Stimulated activated naive CD8-positive, alpha-beta T cell treated with anti-CD3 and anti-CD28 coated beads, Interleukin-15, Interleukin-2, amounts not matched to agents 100 ng/mL and 50 ng/mL, for 24 hours (primary cell): ENCODE measurements around the gene IL11.
"Not testable (repeated sequence)": the region's sequence is repeated elsewhere in the genome, so short reads cannot be mapped to it uniquely, and the experiment has no call there.

Experiments
- H3K27ac Mint-ChIP-seq: one replicate; pipeline ENCODE4 v1.8.0; 2021; ENCODE audit warnings: mild to moderate bottlenecking, mixed read lengths
- H3K27me3 Mint-ChIP-seq: one replicate; pipeline ENCODE4 v1.8.0; 2021; ENCODE audit warnings: mixed read lengths
- H3K36me3 Mint-ChIP-seq: one replicate; pipeline ENCODE4 v1.8.0; 2021; ENCODE audit warnings: low read depth, mixed read lengths
- H3K4me1 Mint-ChIP-seq: one replicate; pipeline ENCODE4 v1.8.0; 2021; ENCODE audit warnings: low read depth, mixed read lengths
- H3K4me3 Mint-ChIP-seq: one replicate; pipeline ENCODE4 v1.8.0; 2021; ENCODE audit warnings: mild to moderate bottlenecking, mixed read lengths
- H3K9me3 Mint-ChIP-seq: one replicate; pipeline ENCODE4 v1.8.0; 2021; ENCODE audit warnings: mixed read lengths

IL11 gene

GRCh38 chr19:55341171-55341588, 29.1 kb downstream of the IL11 start:
- Mint-ChIP-seq H3K4me1 (peaks cover 21% of the 10 kb centered on the region), H3K27ac (peak overlapping the region; percentile 26), H3K9me3 (no peaks in the 10 kb centered on the region), H3K27me3 (no peaks in the 10 kb centered on the region), H3K4me3 (peak overlapping the region; percentile 87), H3K36me3 (peaks cover 16% of the 10 kb centered on the region)

DNA sequence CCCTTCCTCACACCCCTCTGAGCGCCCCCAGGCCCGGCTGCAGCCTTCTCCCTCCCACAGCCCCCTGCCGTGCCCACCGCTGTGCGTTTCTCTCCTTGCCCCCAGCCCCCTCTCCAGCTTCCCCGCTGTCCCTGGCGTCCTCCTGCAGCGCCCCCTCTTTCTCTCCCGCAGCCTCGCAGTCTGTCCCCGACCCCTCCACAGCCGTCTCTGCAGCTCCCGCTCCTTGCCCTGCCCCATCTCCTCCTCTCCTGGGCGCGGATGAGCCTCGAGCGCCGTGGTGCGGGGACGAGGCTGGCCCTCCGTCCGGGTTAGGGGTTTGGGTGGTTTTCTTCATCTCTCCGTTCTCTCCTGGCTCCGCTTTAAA, 29.5 kb downstream of the IL11 start:
- H3K27me3 Mint-ChIP-seq = no peaks in the 10 kb centered on the region
- no peaks in the 10 kb centered on the region for H3K9me3 Mint-ChIP-seq
- peaks cover 21% of the 10 kb centered on the region for H3K4me1 Mint-ChIP-seq
- peaks cover 16% of the 10 kb centered on the region for H3K36me3 Mint-ChIP-seq
- H3K27ac Mint-ChIP-seq = peak overlapping the region; percentile 86
- peak overlapping the region; percentile 87 for H3K4me3 Mint-ChIP-seq

DNA sequence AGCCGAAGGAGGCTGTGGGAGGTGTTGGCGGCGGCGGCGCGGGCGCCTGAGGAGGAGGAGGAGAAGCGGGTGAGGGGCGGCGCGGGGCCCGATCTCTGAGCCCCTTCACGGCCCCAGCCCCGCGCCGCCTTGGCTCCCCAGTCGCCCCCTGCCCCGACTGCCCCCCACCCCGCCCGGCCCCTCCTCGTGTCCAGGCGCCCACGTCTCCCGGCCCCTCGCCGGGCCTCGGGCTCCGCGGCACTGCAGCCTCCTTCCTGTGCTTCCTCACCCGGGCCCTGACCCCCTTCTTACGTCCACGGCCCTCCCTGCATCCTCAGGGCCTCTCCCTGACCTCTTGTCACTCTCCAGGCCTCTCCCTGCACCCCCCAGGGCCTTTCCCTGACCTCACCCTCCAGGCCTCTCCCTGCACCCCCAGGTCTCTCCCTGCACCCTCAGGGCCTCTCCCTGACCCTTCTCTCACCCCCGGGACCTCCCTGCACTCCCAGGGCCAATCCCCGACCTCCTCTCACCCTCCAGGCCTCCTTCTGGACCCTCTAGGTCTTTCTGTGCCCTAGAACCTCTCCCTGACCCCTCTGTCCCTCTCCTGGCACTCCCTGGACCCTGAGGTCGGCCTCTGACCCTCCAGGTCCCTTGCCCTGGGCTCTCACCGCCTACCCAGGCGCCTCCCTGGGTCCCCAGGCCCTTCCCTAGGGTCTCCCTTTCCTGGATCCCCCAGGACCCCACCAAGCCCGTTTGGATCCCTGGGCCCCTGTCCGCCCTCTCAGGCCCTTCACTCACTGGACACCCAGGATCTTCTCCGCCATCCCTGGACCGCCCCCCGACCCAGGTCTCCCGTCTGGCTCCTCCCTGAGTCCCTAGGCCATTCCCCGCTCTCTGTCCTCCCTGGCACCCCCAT, 30.1 kb downstream of the IL11 start:
- Mint-ChIP-seq H3K27me3 (no peaks in the 10 kb centered on the region), H3K36me3 (peaks cover 11% of the 10 kb centered on the region), H3K9me3 (no peaks in the 10 kb centered on the region), H3K4me1 (peaks cover 21% of the 10 kb centered on the region), H3K27ac (peak overlapping the region; percentile 94), H3K4me3 (peak overlapping the region; percentile 87)

GRCh38 chr19:55339105-55339888, 31.0 kb downstream of the IL11 start, which contains the start of gene KMT5C:
KMT5C (plus strand) TSS chr19:55339876; CDS start chr19:55341937, 2,061 bp downstream.
- Mint-ChIP-seq H3K27ac (peak within 1 kb of the TSS; percentile 94), H3K27me3 (no peaks in the 10 kb centered on the region)

DNA sequence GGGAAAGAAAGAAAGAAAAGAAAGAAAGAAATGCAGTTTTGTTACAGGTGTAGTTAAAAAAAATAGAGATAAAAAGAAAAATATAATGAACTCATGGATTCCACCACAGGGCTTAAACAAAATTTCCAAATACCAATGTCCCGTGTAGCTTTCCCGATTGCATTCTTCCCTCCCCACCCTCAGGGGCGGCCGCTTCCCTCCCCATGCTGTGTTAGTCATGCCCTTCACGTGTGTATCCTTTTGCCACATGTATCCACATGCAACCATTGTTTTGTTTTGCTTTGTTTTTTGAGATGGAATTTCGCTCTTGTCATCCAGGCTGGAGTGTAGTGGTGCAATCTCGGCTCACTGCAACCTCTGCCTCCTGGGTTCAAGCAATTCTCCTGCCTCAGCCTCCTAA, 34.2 kb downstream of the IL11 start:
- Mint-ChIP-seq H3K27ac (no peak overlapping the region), H3K4me1 (peaks cover 15% of the 10 kb centered on the region), H3K9me3 (no peaks in the 10 kb centered on the region), H3K27me3 (peaks cover 6% of the 10 kb centered on the region), H3K4me3 (no peak overlapping the region), H3K36me3 (no peaks in the 10 kb centered on the region)

More at GRCh38 chr19:55339105-55339888, 31.0 kb downstream of the IL11 start, which contains the start of gene KMT5C:
- H3K4me3 Mint-ChIP-seq = peak within 1 kb of the TSS; percentile 87
- H3K36me3 Mint-ChIP-seq = peaks cover 7% of the 10 kb centered on the region
- H3K4me1 Mint-ChIP-seq = peaks cover 21% of the 10 kb centered on the region
- no peaks in the 10 kb centered on the region for H3K9me3 Mint-ChIP-seq

DNA sequence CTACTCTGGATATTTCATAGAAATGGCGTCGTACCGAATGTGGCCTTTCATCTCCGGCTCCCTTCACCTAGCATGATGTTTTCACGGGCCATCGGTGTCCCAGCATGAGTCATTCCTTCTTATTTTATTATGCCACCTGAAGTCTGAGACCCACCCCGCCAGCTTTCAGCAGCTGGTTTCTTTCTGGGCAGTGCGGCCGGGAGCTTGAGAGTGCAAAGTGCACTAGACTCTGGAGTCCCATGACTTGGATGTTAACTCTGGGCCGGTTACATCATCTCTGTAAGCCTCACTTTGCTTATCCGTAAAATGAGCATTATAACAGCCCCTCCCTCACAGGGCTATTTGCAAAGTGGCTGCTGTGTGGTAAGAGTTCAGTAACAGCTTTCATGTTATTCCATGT, 36.4 kb downstream of the IL11 start:
- H3K9me3 Mint-ChIP-seq = no peaks in the 10 kb centered on the region
- H3K36me3 Mint-ChIP-seq = no peaks in the 10 kb centered on the region
- H3K27ac Mint-ChIP-seq = no peak overlapping the region
- no peak overlapping the region for H3K4me3 Mint-ChIP-seq
- peaks cover 8% of the 10 kb centered on the region for H3K4me1 Mint-ChIP-seq
- H3K27me3 Mint-ChIP-seq = peaks cover 6% of the 10 kb centered on the region

DNA sequence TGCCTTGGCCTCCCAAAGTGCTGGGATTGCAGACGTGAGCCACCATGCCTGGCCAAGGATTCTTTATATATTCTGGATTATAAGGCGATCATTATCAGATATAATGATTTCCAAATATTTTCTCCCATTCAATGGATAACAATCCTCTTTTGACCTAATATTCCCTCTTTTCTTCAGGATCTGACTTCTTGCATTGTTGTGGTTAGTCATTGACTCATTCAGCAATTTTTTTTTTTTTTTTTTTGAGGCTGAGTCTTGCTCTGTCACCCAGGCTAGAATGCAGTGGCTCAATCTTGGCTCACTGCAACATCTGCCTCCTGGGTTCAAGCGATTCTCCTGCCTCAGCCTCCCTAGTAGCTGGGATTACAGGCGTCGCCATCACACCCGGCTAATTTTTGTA, 40.5 kb downstream of the IL11 start:
- not testable (repeated sequence) for H3K9me3 Mint-ChIP-seq, H3K27me3 Mint-ChIP-seq, H3K36me3 Mint-ChIP-seq, H3K27ac Mint-ChIP-seq, H3K4me3 Mint-ChIP-seq, H3K4me1 Mint-ChIP-seq

- not testable (repeated sequence) for H3K4me1 Mint-ChIP-seq, H3K36me3 Mint-ChIP-seq, H3K9me3 Mint-ChIP-seq
These were observed 41.4 kb downstream of the IL11 start for GRCh38 chr19:55328774-55329318.

GRCh38 chr19:55325172-55325571, 45.1 kb downstream of the IL11 start, which contains the start of gene TMEM150B:
TMEM150B (minus strand) TSS chr19:55325341; CDS start chr19:55321036, 4,305 bp downstream.
- Mint-ChIP-seq H3K27ac (no peak within 1 kb of the TSS), H3K9me3 (no peaks in the 10 kb centered on the region), H3K36me3 (no peaks in the 10 kb centered on the region), H3K4me1 (no peaks in the 10 kb centered on the region), H3K27me3 (peaks cover 4% of the 10 kb centered on the region), H3K4me3 (no peak within 1 kb of the TSS)

More at GRCh38 chr19:55328774-55329318, 41.4 kb downstream of the IL11 start:
- not testable (repeated sequence) for H3K27me3 Mint-ChIP-seq, H3K27ac Mint-ChIP-seq, H3K4me3 Mint-ChIP-seq

GRCh38 chr19:55324662-55325061, 45.6 kb downstream of the IL11 start:
- Mint-ChIP-seq H3K9me3 (no peaks in the 10 kb centered on the region), H3K4me3 (no peak overlapping the region), H3K36me3 (no peaks in the 10 kb centered on the region), H3K27me3 (peaks cover 4% of the 10 kb centered on the region), H3K4me1 (no peaks in the 10 kb centered on the region), H3K27ac (no peak overlapping the region)

GRCh38 chr19:55322204-55322885, 47.9 kb downstream of the IL11 start:
- H3K9me3 Mint-ChIP-seq = no peaks in the 10 kb centered on the region
- no peak overlapping the region for H3K4me3 Mint-ChIP-seq
- no peak overlapping the region for H3K27ac Mint-ChIP-seq
- no peaks in the 10 kb centered on the region for H3K4me1 Mint-ChIP-seq
- H3K27me3 Mint-ChIP-seq = peaks cover 4% of the 10 kb centered on the region
- H3K36me3 Mint-ChIP-seq = no peaks in the 10 kb centered on the region

- no peaks in the 10 kb centered on the region for H3K36me3 Mint-ChIP-seq
- H3K27me3 Mint-ChIP-seq = peaks cover 4% of the 10 kb centered on the region
- H3K4me1 Mint-ChIP-seq = no peaks in the 10 kb centered on the region
- no peak overlapping the region for H3K4me3 Mint-ChIP-seq
- H3K27ac Mint-ChIP-seq = no peak overlapping the region
- H3K9me3 Mint-ChIP-seq = no peaks in the 10 kb centered on the region
These were observed 48.7 kb downstream of the IL11 start for GRCh38 chr19:55321466-55322137.

DNA sequence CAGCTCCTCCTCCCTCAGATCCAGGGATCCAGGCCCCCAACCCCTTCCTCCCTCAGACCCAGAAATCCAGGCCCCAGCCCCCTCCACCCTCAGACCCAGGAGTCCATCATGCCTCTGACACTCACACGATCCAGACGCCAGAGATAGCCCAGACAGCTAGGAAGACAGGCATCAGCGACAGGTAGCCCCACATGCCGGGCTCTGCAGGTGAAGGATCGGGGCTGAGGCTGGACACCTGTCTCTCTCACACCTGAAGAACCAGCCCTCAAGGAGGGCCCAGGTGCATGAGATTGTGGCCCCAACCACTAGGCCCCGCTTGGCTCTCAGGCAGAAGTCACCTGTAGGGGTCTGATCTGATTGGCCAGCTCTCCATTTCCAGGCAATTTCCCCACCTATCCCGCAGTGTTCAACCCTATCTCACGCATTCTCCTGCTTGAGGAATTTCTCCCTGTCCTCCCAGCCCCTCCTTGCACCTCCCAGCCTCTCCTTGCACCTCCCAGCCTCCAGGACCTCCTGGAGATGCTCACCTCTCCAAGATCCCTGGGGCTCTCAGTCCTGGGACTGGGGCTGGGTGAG, 49.3 kb downstream of the IL11 start:
- Mint-ChIP-seq H3K27ac (no peak overlapping the region), H3K4me1 (no peaks in the 10 kb centered on the region), H3K9me3 (no peaks in the 10 kb centered on the region), H3K27me3 (peaks cover 4% of the 10 kb centered on the region), H3K36me3 (no peaks in the 10 kb centered on the region), H3K4me3 (no peak overlapping the region)

DNA sequence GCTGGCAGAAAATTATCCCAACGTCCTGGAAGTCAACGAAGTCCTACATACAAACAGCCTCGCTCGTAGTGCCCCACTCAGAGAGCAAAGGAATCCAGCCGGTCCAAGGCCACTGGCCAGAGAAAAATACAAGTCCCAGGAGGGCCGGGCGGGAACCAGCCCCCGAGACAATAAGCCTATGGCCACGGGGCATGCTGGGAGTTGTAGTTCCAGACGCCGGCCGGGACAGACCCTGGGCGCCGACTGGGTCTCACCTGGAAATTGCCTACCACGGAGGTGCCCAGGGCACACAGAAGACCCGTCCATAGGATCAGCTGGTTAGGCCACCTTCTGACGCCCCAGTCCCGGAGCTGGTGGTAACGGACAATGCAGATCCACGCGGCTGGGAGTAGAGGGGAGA, 50.5 kb downstream of the IL11 start:
- H3K27me3 Mint-ChIP-seq = peaks cover 4% of the 10 kb centered on the region
- no peaks in the 10 kb centered on the region for H3K9me3 Mint-ChIP-seq
- no peak overlapping the region for H3K27ac Mint-ChIP-seq
- H3K4me3 Mint-ChIP-seq = no peak overlapping the region
- H3K4me1 Mint-ChIP-seq = no peaks in the 10 kb centered on the region
- no peaks in the 10 kb centered on the region for H3K36me3 Mint-ChIP-seq
